NT2/D1 (cell line): ENCODE results near the gene BCL2L12.

Experiments
- SUZ12 ChIP-seq: IDR thresholded peaks from 2 replicates; pipeline ENCODE4 v1.6.1; 2011; ENCODE audit not compliant: insufficient read length, insufficient read depth; ENCODE audit errors: extremely low read depth
- YY1 ChIP-seq: IDR thresholded peaks from 2 replicates; pipeline ENCODE4 v1.6.1; 2011; ENCODE audit not compliant: insufficient read length, insufficient read depth

- TF ChIP-seq SUZ12 (no peak), YY1 (no peak)
Measured at GRCh38 chr19:49616945-49617344, 48.8 kb upstream of the BCL2L12 start.
